GM21529 (cell line): ENCODE results near the gene CD80.

Experiments used
- ATAC-seq: cut with Tn5 transposase; IDR thresholded peaks from one replicate; pipeline ENCODE4 v1.9.1; 2021; ENCODE audit not compliant: unreplicated experiment

The CD80 gene

DNA sequence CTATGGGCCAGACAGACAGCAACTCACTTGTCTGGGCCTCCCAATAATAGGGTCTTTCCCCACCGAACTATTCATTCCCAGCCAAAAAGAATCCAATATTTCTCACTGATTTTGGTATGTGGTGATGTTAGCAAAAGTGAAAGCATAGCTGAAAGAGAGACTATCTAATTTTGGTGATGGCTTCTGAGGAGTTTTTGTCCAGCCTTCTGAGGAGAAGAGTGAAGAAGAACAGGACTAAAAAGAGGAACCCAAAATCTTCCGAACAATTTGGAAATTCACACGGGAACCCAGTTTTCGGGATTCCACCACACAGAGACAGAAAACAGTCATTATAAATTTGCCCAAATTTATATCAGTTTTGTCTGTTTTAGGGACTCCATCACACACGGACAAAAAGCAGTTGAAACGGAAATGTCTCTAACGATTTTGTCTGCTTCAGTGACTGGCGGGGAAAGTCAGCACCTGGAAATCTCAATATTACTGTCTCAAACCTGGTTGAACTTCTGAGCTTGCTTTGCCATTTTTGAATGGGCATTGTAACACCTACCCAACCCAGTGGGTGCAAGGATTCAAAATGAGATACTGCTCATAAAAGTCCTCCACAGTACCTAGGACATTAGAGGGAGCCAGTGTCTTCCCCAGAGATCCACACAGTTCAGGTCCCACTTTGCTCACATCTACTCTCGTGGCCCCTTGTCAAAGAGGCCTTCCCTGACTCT is 9.1 kb downstream of the CD80 start:
- ATAC-seq, result peak; percentile 36

DNA sequence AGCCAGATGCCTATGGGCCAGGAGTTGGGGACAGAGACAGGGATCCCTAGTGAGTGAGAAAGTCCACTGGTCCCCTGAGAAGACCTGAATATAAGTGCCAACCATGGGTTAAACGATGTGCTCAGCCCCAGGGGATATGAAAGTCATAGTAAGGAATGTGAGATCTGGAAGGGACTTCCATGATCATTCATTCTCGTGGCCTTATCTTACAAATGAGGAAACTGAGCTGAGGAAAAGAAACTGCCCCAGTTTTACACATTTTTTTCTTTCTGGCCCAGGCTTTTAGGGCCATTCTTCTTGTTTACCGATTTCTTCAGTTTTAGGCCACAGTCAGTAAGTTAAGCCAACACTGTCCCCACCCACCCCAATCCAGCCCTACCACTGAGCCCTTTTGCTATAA is 11.1 kb downstream of the CD80 start:
- ATAC-seq, result no peak

DNA sequence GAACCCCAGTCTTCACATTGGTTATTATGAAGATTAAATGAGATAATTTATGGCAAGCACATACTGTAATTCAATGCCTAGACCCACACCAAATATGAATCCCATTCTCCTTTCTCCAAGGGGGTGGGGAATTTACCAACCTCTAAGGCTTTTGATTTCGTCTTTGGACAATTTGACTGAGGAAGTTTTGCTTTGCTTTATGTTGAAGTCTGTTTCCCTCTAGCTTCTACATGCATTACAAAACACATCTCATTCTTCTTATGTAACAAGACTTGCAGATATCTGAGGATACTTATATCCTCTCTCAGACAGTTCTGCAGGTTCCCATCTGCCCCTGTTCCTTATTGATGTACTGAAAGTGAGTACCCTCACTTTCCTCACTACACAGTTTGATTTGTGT is 12.2 kb downstream of the CD80 start:
- no peak for ATAC-seq

DNA sequence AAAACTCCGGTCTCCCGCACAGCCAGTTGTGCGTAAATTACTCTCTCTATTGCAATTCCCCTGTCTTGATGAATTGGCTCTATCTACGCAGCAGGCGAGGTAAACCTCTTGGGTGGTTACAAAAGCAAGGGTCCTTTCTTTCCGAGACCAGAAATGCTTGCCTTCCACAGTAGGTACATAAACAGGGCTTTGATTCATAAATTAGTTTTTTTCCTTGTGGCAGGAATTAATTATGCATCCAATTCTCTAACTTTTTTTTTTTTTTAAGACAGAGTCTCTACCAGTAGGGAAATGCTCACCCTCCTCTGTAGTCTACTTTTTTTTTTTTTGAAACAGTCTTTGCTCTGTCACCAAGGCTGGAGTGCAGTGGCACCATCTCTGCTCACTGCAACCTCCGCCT is 16.3 kb downstream of the CD80 start:
- no peak for ATAC-seq

DNA sequence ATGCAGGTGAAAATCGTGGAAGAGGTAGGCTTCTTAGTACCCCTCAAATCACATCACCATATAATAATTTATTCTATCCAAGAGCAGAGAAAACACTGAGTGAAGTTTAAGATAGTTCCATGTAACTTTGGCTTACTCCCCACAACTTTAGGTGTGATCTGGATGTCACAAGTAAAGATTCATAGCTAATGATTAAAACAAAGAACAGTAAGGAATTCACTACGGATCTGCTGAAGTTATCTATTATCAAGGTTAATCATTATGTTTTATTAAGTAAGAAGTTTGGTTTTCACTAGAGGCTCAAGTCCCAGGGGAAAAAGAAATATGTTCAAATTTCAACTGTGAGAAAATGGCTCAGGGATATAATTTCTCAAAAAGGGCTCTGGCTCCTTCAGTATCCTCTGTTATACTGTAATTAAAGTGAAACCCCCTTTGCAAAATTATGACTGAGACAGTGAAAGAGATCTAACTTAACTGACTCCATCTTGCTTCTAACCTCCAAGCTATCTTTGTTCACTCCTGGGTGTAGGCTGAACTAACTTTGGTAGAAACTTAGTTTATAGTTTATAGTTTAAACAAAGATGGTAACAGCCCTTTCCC is 17.1 kb downstream of the CD80 start:
- no peak for ATAC-seq

DNA sequence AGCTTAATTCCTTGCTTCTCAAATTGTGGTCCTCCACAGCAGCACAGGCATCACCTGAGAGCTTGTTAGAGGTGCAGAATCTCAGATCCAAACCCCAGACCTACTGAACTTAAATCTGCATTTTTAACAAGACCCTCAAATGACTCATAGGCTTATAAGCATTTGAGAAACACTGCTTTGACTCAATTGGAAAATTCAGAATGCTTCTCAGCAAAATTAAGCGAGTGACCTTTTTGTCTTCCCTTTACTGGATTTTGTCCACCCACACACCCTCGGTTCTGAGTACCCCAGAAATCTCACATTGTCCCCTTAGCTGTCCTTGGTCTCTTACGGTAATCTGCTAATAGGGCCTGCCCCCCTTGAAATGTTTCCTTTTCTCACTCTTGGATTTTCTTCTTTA is 17.9 kb downstream of the CD80 start:
- peak; percentile 39 for ATAC-seq

DNA sequence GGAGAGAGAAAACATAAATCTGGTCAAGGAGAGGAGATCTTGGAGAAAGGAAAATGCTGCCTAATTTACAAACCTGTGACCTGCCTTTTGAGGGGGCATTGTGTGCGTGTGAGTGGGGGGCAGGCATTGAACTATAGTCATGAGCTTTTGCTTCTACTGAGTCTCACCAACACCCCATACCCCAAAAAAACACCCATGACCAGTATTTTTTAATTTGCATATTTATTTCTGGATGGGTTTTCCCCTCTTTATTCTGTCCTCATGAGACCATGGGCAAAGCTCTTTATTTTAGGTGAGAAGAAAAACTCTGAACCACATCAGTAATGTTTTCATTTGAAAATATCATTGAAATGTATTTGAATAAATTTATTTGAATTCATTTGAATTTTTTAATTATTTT is 20.6 kb downstream of the CD80 start:
- no peak for ATAC-seq

DNA sequence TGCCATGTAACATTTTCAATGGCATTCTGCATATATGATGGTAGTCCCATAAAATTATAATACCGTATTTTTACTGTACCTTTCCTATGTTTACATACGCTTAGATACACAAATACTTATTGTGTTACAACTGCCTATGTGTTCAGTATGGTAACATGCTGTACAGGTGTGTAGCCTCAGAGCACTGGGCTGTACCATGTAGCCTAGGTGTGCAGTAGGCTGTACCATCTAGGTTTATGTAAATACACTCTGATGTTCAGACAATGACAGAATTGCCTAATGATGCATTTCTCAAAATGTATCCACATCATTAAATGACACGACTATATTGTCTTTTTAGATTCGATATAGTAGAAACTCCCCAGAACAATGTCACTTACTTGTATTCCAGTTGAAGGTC is 22.7 kb downstream of the CD80 start:
- no peak for ATAC-seq

DNA sequence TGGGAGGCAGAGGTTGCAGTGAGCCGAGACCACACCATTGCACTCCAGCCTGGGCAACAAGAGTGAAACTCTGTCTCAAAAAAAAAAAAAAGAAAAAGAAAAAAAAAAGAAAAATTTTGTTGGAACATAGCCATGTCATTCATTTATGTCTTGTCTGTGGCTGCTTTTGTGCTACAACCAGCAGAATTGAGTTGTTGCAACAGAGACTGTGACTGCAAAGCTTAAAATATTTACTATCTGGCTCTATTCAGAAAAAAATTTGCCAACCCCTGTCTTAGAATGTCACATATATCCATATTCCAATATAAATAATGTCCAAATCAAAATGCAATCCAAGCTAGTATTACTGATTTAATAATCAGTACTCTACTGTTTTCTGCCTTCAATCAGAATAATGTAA is 25.1 kb downstream of the CD80 start:
- no peak for ATAC-seq

DNA sequence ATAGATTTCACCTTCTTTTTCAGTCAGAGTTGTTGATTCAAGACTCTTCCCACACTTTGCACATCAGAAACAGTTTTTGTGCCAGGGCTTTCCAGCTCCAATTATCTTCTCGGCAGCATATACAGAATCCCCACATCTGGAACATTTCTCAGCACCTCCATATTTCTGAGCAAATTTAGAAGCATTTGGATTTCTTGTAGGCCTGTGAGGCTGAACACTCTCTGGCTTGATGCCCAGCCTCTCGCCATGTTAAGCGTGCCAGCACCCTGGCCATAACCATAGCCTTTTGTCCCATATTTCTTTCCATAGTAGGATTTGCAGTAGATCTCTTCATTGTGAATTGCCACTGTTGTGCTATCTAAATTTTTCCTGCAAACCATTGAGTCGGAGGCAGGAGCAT is 28.3 kb downstream of the CD80 start:
- no peak for ATAC-seq

DNA sequence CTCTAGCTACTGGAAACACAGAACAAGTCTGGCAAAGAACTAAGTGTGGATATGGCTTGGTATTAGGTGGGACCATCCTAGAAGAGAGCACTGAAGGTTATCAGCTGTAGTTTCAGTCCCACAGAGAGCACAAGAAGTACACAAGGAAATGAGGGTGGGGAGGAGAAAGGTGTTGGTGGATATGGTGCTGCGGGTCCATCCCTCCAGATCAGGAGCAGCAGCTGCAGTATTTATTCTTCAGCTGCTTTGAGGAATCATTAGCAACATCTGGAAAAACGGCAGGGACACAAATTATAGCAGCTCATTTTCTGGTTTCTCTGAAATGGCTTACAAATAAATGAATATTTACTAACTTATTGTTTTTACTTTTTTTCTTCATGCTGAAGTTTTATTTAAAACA is 29.0 kb downstream of the CD80 start:
- no peak for ATAC-seq

DNA sequence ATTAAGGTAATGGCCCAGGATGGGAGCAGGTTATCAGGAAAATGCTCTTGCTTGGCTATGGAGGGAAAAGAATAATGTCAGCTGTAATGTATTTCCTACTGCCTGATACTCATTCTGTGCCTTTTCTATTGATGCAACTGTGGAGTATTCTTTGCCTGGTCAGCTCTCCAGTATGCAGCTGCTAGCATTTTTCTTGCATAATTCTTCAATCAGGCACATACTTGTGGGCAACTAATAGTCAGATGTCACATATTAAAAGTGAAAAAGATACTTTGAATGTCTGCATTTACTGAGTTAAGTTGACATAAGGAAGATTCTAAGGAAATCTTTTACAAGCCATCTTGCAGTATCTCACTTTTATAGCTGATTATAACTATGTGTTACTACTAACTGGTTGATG is 29.5 kb downstream of the CD80 start:
- ATAC-seq, result no peak

DNA sequence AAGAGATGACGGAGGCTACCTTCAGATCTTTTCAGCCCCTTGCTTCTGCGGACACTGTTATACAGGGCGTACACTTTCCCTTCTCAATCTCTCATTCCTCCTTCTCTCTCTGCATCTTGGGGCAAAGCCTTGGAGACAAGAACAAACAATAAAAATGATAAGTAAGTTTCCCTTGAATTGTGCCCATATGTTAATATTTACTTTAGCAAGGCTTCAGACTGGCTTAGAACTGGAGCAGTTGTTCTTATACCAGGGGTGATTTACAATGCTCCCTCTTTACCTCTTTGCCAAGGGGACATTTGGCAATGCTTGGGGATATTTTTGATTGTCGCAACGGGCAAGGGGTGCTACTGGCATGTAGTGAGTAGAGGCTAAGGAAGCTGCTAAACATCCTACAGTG is 31.7 kb downstream of the CD80 start:
- ATAC-seq, result no peak

DNA sequence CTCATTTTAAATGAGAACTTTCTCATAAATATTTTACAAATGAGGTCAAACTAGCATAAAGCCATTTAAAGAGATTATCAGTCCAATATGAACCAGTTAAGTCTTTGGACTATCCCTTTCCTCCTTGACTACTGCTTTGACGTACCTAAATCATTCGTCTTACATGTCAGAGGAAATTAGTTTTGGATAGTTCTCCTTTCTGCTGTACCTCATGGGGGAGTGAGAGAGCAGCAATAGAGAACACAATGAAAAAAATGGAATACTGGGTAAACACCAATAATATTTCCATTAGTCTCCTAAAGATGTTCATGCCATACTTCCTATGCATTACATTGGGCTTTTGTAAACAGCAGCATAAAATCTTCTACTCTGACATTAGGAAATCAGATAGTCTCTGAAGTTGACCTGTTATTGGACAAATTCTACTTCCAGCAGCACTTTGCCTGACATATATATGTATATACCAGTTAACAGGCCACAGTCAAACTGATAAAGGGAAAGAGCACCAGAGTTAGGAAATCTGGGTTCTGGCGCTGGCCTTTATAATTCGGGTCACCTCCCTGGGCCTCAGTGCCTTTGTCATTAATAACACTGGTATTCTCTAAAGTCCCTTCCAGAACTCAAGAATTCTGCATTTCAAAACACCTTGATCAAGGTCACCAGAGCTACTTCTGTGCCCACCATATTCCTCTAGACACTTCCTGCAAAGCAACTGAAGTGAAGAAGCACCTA is 34.3 kb downstream of the CD80 start:
- ATAC-seq, result no peak

DNA sequence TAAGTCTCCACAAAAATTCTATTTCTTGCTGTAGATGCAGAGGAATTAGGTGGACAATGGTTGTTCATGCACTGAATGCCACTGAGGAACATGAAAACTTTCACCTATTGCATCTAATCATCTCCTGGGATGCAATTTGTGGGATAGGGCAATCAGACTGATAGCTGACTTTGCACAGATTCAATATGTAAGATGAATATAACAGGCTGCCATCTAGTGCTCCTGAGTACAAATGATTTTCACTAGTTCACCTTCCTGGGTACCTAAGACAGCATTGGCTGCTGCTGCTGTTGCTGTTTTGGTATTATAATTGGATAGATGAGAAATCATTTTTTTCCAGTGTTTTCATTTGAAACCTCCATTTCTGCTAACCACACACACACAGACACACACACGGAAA is 41.4 kb downstream of the CD80 start:
- ATAC-seq, result no peak

DNA sequence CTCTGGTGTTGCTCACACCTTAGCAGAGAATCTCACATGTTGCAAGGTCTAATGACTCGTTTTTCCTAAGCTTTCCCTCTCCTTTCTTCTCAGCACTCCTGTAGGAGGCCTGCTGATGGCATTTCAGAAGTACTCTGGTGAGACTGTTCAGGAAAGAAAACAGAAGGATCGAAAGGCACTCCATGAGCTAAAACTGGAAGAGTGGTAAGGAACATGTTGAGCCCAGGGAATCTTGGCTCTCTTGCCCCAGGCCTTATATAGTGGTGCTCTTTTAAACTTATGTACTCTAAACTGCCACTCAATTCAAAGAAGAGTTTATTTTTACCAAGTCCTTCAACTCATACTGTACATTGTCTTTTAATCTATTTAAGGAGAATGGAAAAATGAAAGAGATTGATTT is 42.3 kb downstream of the CD80 start:
- no peak for ATAC-seq

DNA sequence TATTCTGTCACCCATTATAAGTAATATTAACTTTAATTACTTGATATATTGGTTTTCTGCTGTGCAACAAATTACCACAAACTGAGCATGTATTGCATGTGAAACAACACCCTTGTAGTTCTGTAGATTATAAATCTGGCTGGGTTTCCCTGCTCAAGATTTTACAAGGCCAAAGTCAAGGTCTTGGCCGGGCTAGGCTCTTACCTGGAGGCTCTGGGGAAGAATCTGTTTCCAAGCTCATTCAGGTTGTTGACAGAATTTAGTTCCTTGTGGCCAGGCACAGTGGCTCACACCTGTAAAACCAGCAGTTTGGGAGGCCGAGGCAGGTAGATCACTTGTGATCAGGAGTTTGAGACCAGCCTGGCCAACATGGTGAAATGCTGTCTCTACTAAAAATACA is 44.8 kb downstream of the CD80 start:
- ATAC-seq, result no peak

DNA sequence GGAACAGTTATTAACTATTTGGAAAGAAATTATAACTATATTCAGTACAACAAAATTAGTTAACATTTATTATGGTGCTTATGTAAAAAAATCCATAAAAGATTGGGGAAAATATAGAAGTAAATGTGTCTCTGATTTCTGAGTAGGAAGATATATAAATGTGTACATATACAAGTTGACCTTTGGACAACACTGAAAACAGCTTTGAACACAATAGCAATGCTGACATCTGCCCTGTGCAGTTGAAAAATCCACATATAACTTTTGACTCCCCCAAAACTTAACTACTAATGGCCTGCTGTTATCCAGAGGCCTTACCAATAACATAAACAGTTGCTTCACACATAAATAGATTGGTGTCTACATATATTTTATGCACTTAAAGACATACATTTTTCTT is 48.7 kb downstream of the CD80 start:
- ATAC-seq, result no peak

DNA sequence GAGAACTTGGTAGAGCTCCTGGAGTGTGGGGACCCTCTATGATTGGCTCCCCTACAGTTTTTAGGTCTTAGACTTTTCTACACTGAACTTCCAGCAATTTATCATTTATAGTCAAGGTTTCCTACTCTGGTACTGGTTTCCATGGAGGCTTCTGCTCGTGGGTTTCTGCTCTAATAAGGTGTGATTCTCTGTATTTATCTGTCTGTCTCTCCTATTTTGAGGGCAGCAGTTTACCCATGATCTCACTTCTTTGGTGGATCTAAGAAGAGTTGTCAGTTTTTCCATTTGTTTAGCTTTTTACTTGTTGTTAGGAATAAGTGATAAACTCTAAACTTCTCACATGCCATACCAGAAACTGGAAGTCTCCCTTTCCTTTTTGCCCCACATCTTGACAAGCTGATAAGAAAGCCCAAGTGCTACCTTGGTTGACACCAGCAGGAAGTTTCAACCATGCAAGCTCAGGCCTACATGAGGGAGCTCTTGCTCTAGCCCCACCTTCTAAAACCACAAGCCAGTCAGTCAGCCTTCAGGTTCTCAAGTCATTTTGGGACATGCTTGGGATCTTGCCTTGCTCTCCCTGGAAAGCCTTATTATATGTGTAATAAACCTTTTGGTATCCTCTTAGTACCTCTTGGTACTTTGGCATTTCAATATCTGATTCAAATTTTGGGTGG is 51.1 kb downstream of the CD80 start:
- ATAC-seq, result peak; percentile 66

DNA sequence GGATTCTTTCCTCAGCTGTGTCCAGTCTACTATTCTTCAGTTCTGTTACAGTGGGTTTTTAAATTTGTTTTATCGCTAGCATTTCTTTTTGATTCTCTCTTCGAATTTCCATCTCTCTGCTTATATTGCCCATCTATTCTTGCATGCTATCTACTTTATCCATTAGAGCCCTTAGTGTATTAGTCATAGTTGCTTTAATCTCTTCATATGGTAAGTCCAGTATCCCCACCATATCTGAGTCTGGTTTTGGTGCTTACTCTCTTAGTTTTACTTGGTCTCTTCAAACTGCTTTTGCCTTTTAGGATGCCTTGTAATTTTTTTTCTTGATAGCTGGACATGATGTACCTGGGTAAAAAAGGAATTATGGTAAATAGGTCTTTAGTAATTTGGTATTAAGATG is 52.0 kb downstream of the CD80 start:
- ATAC-seq, result no peak

DNA sequence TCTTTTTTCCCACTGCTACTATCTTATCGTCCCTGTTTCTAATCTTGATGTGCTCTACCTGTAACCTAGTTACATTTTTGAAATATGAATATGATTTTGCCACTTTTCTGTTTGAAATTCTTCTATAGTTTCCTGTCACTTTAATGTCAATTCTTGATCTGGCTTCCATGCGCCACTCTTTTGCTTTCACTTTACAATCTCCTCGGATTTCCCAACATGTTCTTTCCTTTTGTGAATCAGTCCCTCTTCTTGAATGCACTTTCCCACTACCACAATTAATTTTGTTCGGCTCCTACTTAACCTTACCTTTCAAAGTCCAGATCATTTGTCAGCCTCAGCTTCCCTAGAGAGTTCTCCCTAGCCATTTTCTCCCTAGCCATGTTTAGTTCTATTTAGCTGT is 52.8 kb downstream of the CD80 start:
- ATAC-seq, result no peak

DNA sequence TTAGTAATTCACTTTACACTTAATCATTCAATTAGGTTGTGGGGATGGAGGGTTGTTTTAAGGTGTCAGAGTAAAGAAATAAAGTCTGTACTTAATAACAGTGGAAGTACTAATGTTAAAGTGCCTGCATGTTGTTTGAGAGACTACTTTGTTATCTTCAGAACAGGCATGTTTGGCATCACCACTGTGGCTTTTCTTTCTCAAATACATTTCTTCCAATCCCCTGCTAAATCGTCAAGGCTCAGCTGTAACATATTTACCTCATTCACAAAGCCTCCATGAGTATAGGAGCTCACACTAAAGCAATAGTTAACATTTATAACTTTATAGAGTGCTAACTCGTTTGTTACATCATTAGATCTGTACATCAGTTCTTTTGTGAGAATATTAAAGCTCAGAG is 58.5 kb downstream of the CD80 start:
- ATAC-seq, result no peak
